ENCODE measurements around the gene SMOC1.

GRCh38 chr14:69901113-69901951, 22.1 kb downstream of the SMOC1 start:
- TF ChIP-seq, protein P1, sequence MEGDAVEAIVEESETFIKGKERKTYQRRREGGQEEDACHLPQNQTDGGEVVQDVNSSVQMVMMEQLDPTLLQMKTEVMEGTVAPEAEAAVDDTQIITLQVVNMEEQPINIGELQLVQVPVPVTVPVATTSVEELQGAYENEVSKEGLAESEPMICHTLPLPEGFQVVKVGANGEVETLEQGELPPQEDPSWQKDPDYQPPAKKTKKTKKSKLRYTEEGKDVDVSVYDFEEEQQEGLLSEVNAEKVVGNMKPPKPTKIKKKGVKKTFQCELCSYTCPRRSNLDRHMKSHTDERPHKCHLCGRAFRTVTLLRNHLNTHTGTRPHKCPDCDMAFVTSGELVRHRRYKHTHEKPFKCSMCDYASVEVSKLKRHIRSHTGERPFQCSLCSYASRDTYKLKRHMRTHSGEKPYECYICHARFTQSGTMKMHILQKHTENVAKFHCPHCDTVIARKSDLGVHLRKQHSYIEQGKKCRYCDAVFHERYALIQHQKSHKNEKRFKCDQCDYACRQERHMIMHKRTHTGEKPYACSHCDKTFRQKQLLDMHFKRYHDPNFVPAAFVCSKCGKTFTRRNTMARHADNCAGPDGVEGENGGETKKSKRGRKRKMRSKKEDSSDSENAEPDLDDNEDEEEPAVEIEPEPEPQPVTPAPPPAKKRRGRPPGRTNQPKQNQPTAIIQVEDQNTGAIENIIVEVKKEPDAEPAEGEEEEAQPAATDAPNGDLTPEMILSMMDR (IDR thresholded peaks at IDR 0.05): no peak
- no peak for TF ChIP-seq ZFX (IDR thresholded peaks at IDR 0.05; ENCODE audit: borderline replicate concordance)
